Measurements from ENCODE around the gene RAB22A.

DNA sequence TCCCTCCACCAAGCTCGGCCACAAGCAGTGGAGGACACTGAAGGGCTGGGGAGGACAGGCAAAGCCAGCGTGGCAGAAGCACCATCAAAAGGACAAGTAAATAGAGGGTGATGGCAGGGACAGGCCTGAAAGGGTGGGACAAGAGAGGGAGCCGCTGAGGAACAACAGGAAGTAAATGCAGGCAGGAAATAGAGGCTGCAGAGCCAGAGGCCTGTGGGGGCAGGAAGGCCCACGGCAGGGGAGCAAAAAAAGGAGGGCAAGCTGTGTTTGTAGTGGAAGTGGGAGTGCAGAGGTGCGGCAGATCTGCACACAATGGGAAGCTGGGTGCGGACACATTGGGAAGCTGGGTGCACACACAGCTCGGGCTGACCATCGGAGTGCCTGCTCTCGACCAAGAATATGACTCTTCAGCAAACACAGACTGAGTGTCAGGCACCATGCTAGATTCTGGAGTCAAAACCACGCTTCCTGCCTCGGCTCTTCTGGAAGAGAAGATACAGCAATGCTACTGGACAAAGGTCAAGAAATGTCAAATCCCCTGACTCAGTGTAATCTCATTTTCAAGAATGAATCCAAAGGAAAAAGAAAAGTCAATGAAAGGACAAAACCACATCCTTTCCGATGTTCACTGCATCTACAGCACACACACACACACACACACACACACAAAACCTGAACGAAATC, 40.4 kb upstream of the RAB22A start:
- TF ChIP-seq, protein P1, sequence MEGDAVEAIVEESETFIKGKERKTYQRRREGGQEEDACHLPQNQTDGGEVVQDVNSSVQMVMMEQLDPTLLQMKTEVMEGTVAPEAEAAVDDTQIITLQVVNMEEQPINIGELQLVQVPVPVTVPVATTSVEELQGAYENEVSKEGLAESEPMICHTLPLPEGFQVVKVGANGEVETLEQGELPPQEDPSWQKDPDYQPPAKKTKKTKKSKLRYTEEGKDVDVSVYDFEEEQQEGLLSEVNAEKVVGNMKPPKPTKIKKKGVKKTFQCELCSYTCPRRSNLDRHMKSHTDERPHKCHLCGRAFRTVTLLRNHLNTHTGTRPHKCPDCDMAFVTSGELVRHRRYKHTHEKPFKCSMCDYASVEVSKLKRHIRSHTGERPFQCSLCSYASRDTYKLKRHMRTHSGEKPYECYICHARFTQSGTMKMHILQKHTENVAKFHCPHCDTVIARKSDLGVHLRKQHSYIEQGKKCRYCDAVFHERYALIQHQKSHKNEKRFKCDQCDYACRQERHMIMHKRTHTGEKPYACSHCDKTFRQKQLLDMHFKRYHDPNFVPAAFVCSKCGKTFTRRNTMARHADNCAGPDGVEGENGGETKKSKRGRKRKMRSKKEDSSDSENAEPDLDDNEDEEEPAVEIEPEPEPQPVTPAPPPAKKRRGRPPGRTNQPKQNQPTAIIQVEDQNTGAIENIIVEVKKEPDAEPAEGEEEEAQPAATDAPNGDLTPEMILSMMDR (IDR thresholded peaks at IDR 0.05), result no peak
- TF ChIP-seq EZH2 (IDR thresholded peaks at IDR 0.05) (no peak), EZH2phosphoT487 (IDR thresholded peaks at IDR 0.05) (no peak)
